ENCODE data around the gene TMEM106B. TPM values are rescaled to one million over a fixed set of nuclear protein-coding genes. Genes with fewer than 3 reads are reported as not detected.

Gene TMEM106B
- total and polyA plus RNA-seq, 10 of the 15 experiments (the other 5 are each of a cell fraction or from before 2014, with no cell fraction given) = 3.7 to 21.2 (median 12.3) TPM

DNA sequence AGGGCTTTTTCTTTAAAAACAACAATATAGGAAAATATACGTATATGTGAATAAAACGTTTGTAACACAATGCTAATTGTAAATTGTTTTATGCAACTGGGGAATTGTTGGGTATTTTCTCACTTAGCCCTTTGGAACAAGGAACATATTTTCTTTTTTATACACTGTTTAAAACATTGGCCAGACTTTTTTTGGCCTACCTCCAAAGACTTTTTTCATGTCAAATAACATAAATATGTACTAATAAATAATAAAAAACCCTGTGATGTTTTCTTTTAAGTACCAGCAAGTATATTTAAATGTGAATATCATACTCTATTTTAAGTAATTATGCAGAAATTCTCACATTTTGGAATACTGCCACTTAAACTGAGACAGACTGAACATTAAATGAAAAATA, 15.7 kb downstream of the TMEM106B start:
- H2AFZ ChIP-seq (ENCODE audit: control insufficient read depth, low read depth, low read length) = no peak overlapping the region
- WGBS (ENCODE audit: insufficient coverage, insufficient replicate concordance, low lambda C conversion rate, missing lambda C conversion rate) = 97% methylated on average over 2 of the region's 2 CpGs
- no peak overlapping the region for H3K4me3 ChIP-seq
- no peak overlapping the region for H3K9ac ChIP-seq (ENCODE audit: control insufficient read depth, insufficient read depth, low read length)
- in situ Hi-C loops (cut with MboI) = no loop called here
- ChIA-PET RAD21 (ENCODE audit: unreplicated experiment) (no interaction called here), CTCF (no interaction called here), SMC1A (ENCODE audit: uncharacterized antibody, unreplicated experiment) (no interaction called here), POLR2A (no interaction called here)
- intact Hi-C loops (cut with micrococcal nuclease; ENCODE audit: unreplicated experiment) = no loop called here
- H3K9me3 ChIP-seq (replicated peaks; ENCODE audit: control insufficient read depth, insufficient read depth, low read length) = no peaks in the 10 kb centered on the region; the same call in 2 of the 3 replicates
- H3K4me2 ChIP-seq (ENCODE audit: control insufficient read depth, insufficient read depth) = no peak overlapping the region
- no TSS peak for BruUV-seq (replicated peaks)
- FAIRE-seq (no peak), ATAC-seq (no peak), DNase-seq (ENCODE audit: low read depth, low spot score) (no peak)
- TF ChIP-seq MEF2B (IDR thresholded peaks at IDR 0.05; ENCODE audit: partially characterized antibody, poor library complexity, severe bottlenecking) (no peak), EED (IDR thresholded peaks at IDR 0.05; ENCODE audit: low read depth) (no peak), MXI1 (IDR thresholded peaks at IDR 0.05; ENCODE audit: low read depth, low read length) (no peak), PML (IDR thresholded peaks at IDR 0.05; ENCODE audit: low read length) (no peak), SMC3 (IDR thresholded peaks at IDR 0.05; ENCODE audit: borderline replicate concordance, low read length) (no peak)
- TF ChIP-seq, protein P1, sequence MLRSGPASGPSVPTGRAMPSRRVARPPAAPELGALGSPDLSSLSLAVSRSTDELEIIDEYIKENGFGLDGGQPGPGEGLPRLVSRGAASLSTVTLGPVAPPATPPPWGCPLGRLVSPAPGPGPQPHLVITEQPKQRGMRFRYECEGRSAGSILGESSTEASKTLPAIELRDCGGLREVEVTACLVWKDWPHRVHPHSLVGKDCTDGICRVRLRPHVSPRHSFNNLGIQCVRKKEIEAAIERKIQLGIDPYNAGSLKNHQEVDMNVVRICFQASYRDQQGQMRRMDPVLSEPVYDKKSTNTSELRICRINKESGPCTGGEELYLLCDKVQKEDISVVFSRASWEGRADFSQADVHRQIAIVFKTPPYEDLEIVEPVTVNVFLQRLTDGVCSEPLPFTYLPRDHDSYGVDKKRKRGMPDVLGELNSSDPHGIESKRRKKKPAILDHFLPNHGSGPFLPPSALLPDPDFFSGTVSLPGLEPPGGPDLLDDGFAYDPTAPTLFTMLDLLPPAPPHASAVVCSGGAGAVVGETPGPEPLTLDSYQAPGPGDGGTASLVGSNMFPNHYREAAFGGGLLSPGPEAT (IDR thresholded peaks at IDR 0.05; ENCODE audit: low read depth) = no peak
- TF ChIP-seq, protein P2, sequence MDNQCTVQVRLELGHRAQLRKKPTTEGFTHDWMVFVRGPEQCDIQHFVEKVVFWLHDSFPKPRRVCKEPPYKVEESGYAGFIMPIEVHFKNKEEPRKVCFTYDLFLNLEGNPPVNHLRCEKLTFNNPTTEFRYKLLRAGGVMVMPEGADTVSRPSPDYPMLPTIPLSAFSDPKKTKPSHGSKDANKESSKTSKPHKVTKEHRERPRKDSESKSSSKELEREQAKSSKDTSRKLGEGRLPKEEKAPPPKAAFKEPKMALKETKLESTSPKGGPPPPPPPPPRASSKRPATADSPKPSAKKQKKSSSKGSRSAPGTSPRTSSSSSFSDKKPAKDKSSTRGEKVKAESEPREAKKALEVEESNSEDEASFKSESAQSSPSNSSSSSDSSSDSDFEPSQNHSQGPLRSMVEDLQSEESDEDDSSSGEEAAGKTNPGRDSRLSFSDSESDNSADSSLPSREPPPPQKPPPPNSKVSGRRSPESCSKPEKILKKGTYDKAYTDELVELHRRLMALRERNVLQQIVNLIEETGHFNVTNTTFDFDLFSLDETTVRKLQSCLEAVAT (IDR thresholded peaks at IDR 0.05) = no peak
- TF ChIP-seq, protein P3, sequence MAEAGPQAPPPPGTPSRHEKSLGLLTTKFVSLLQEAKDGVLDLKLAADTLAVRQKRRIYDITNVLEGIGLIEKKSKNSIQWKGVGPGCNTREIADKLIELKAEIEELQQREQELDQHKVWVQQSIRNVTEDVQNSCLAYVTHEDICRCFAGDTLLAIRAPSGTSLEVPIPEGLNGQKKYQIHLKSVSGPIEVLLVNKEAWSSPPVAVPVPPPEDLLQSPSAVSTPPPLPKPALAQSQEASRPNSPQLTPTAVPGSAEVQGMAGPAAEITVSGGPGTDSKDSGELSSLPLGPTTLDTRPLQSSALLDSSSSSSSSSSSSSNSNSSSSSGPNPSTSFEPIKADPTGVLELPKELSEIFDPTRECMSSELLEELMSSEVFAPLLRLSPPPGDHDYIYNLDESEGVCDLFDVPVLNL (IDR thresholded peaks at IDR 0.05; ENCODE audit: low read depth, low read length) = no peak
- H3K27me3 ChIP-seq (replicated peaks in 1 of 2; ENCODE audit: control insufficient read depth in 2 of 2, insufficient read depth in 2 of 2, low read length in 1 of 2) = no peaks in the 10 kb centered on the region
- no peaks in the 10 kb centered on the region for H3K36me3 ChIP-seq (ENCODE audit: control insufficient read depth in 2 of 2, insufficient read depth in 2 of 2, low read length in 1 of 2)
- H3K79me2 ChIP-seq (ENCODE audit: control insufficient read depth, insufficient read depth, low read length) = no peaks in the 10 kb centered on the region
- no peak overlapping the region for H3K27ac ChIP-seq (ENCODE audit: control insufficient read depth, insufficient read depth)
- no peaks in the 10 kb centered on the region for H3K4me1 ChIP-seq (ENCODE audit: control insufficient read depth, insufficient read depth, low read length)
- no peaks in the 10 kb centered on the region for H4K20me1 ChIP-seq (ENCODE audit: control insufficient read depth, insufficient read depth)
